Suprapubic skin (tissue), 3 donors: Measurements from ENCODE around the gene HMHB1.

ENCODE experiments used
- EP300 ChIP-seq: sonication (generic); formaldehyde crosslinking; IDR thresholded peaks from one replicate; pipeline ENCODE4 v1.6.1; 2017; ENCODE audit warnings: antibody characterized with exemption
- POLR2A ChIP-seq, 2 donors: fragments of 450-650 bp; IDR thresholded peaks; one replicate each; pipeline ENCODE4 v1.6.1; 2017; ENCODE audit warnings: antibody characterized with exemption in 2 of 2, mild to moderate bottlenecking in 2 of 2, moderate library complexity in 2 of 2
- TF ChIP-seq, protein P1 (sequence below), 2 donors: fragments of 200-600 bp in 1 of 2; fragments of 450-650 bp in 1 of 2; sonication (generic) in 1 of 2; IDR thresholded peaks; one replicate each; pipeline ENCODE4 v1.5.1; 2016 to 2019; ENCODE audit warnings: antibody characterized with exemption in 2 of 2, mild to moderate bottlenecking in 1 of 2, moderate library complexity in 1 of 2

DNA sequence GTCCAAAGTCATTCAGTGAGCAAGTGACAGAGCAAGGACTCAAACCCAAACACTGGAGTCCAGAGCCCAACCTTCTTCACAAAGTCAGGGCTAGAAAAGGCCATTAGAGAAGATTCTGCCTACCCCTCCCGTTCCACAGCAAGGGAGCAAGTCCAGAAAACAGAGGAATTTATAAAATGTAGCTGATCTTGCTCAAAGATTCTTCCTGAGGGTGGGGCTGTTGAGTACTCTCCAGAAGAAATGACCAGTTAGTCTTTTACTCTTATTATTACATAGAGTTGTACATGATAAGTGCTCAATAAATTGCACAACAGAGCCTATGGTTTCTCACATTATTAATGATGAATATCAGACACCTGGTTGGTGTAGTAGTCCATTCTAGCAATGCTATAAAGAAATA is 39.3 kb upstream of the HMHB1 start:
- TF ChIP-seq EP300 (no peak), POLR2A (IDR thresholded peaks at IDR 0.05) (no peak)
- TF ChIP-seq, protein P1, sequence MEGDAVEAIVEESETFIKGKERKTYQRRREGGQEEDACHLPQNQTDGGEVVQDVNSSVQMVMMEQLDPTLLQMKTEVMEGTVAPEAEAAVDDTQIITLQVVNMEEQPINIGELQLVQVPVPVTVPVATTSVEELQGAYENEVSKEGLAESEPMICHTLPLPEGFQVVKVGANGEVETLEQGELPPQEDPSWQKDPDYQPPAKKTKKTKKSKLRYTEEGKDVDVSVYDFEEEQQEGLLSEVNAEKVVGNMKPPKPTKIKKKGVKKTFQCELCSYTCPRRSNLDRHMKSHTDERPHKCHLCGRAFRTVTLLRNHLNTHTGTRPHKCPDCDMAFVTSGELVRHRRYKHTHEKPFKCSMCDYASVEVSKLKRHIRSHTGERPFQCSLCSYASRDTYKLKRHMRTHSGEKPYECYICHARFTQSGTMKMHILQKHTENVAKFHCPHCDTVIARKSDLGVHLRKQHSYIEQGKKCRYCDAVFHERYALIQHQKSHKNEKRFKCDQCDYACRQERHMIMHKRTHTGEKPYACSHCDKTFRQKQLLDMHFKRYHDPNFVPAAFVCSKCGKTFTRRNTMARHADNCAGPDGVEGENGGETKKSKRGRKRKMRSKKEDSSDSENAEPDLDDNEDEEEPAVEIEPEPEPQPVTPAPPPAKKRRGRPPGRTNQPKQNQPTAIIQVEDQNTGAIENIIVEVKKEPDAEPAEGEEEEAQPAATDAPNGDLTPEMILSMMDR (IDR thresholded peaks at IDR 0.05): no peak
